G401.6 (cell line): Measurements from ENCODE around the gene BCL2A1.
"Not testable (repeated sequence)": the region's sequence is repeated elsewhere in the genome, so short reads cannot be mapped to it uniquely, and the experiment has no call there.

Source experiments
- FAIRE-seq: peaks from 2 replicates; lab custom pipeline; 2012; peaks lifted over from hg19 to GRCh38; lab: Jason Lieb, UNC

The BCL2A1 gene

DNA sequence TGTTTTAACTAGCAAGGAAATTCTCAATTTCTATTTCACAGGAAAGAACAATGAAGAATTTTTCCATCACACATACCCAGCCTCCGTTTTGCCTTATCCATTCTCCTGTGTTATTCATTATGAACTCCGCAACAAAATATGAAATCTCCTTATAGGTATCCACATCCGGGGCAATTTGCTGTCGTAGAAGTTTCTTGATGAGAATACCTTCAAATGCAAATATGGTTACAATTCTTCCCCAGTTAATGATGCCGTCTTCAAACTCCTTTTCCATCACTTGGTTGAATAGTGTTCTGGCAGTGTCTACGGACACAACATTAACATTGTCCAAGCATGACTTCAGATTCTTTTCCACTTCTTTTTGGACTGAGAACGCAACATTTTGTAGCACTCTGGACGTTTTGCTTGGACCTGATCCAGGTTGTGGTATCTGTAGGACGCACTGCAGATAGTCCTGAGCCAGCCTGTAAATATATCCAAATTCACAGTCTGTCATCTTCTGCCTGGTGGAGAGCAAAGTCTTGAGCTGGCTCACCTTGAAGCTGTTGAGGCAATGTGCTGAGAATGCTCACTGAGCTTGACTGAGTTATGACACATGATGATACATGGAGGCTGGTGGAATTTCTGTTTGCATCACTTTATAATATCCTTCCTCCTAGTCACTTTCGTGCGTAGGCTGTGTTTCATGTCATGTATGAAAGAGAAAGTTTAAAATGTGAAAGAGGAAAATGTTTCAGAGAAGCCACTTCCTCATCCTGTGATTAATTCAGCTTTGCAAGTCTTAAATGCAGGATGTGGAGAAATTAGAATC lies at the start of gene BCL2A1:
BCL2A1 (minus strand) TSS at position 573 of the 811 bp plus-strand sequence; CDS start at position 496, 77 bp downstream.
- no peak for FAIRE-seq

DNA sequence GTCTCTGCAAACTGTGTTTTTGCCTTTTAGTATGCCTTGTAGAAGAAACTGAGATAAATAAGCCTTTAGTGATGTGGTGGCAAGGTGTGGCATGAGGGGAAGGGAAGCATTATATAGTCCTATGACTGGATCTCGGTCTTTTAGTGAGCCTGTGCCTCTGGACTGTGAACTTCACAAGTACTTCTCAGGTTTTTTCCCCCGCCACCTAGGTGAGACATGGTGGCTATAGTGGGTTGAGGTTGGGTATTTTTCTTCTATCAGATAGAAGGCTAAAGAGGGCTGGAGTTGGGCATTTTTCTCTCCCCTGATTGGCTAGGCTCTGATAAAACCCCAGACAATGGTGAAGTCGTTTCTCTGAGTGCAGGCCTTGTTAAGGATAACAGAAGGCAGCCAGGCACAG lies 49.7 kb upstream of the BCL2A1 start:
- FAIRE-seq = no peak

DNA sequence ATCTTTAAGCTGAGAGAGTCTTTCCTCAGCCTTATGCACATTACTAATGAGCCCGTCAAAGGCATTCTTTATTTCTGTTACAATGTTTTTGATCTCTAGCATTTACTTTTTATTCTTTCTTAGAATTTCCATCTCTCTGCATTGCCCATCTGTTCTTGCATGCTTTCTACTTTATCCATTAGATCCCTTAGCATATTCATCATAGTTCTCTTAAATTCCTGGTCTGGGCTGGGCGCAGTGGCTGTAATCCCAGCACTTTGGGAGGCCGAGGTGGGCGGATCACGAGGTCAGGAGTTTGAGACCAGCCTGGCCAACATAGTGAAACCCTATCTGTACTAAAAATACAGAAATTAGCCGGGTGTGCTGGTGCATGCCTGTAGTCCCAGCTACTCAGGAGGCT lies 49.2 kb upstream of the BCL2A1 start:
- FAIRE-seq = not testable (repeated sequence)

DNA sequence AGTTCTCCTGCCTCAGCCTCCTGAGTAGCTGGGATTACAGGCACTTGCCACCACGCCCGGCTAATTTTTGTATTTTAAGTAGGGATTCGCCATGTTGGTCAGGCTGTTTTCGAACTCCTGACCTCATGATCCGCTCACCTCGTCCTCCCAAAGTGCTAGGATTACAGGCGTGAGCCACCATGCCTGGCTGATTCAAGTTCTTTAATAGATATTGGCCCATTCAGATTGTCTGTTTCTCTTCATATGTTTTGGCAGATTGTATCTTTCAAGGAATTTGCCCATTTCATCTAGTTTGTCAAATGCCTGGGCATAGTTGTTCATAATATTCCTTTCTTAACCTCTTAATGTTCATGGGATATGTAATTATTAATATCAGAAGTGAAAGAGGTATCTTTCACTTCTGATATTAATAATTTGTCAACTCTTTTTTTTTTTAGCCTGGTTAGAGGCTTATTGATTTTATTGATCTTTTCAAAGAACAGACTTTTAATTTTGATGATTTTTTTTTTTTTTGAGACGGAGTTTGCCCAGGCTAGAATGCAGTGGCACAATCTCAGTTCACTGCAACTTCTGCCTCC lies 48.3 kb upstream of the BCL2A1 start:
- FAIRE-seq = no peak

DNA sequence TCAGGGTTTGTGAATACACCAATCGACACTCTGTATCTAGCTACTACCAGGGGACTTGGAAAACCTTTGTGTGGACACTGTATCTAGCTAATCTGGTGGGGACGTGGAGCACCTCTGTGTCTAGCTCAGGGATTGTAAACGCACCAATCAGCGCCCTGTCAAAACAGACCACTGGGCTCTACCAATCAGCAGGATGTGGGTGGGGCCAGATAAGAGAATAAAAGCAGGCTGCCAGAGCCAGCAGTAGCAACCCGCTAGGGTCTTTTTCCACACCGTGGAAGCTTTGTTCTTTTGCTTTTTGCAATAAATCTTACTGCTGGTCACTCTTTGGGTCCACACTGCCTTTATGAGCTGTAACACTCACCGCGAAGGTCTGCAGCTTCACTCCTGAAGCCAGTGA lies 46.1 kb upstream of the BCL2A1 start:
- FAIRE-seq = not testable (repeated sequence)

DNA sequence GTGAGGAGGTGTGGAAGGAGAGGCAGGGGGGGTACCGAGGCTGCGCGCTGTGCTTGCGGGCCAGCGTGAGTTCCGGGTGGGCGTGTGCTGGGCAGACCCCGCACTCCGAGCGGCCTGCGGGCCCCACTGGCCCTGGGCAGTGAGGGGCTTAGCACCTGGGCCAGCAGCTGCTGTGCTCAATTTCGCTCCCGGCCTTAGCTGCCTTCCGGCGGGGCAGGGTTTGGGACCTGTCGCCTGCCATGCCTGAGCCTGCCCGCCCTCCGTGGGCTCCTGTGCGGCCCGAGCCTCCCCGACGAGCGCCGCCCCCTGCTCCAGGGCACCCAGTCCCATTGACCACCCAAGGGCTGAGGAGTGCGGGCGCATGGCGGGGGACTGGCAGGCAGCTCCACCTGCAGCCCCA lies 45.5 kb upstream of the BCL2A1 start:
- FAIRE-seq = not testable (repeated sequence)

DNA sequence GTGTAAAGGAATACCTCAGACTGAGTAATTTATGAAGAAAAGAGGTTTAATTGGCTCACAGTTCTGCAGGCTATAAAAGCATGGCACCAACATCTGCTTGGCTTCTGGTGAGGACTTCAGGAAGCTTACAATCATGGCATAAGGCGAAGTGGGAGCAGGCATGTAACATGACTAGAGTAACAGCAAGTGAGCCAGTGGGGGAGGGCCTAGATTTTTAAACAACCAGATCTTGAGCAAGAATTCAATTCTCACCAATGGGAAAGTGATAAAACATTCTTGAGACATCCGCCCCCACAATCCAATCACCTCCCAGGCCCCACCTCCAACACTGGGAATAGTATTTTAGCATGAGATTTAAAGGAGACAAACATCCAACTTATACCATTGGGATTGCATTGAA lies 44.2 kb upstream of the BCL2A1 start:
- FAIRE-seq = no peak

DNA sequence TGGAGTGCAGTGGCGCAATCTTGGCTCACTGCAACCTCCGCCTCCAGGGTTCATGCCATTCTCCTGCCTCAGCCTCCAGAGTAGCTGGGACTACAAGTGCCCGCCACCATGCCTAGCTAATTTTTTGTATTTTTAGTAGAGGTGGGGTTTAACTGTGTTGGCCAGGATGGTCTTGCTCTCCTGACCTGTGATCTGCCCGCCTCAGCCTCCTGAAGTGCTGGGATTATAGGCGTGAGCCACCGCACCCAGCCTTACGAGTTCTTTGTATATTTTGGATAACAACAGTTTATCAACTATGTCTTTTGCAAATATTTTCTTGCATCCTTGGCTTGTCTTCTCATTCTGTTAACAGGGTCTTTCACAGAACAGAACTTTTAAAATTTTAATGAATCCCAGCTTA lies 43.2 kb upstream of the BCL2A1 start:
- FAIRE-seq = not testable (repeated sequence)

DNA sequence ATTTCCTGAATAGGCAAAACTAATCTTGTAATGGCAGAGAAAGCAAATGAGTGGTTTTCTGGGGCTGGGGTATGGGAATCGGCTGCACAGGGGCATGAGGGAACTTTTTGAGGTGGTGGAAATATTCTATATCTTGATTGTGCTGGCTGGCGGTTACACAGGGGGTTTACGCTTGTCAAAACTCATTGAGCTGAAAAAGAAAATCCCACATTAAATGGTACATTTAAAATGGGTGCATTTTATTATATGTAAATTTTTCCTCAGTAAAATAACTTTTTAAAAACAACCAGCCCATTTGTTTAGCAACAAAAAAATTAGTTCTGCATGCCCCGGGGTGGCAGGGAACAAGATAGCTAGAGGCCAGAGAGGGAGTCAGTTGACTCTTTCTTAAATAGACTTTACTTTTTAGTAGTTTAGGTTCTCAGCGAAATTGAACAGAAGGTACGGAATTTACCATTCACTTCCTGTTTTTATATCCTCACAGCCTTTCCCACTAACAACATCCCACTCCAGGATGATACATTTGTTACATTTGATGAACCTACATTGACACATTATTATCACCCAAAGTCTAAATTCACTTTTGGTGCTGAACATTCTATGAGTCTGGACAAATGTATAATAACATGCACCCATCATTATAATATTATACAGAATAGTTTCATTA lies 41.2 kb upstream of the BCL2A1 start:
- FAIRE-seq = no peak

DNA sequence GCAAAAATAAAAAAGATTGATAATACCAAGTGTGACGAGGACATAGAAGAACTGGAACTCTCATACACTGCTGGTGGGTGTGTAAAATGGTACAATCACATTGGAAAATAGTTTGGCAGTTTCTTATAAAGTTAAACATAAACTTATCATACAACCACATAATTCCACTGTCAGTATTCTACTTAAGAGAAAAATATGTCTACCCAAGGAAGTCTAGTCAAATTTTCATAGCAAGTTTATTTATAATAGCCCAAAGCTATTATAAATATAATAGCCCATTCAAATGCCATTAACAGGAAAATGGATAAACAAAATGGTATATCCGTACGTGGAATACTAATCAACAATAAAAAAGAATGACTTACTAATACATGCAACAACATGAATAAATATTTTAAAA lies 40.6 kb upstream of the BCL2A1 start:
- FAIRE-seq = no peak

DNA sequence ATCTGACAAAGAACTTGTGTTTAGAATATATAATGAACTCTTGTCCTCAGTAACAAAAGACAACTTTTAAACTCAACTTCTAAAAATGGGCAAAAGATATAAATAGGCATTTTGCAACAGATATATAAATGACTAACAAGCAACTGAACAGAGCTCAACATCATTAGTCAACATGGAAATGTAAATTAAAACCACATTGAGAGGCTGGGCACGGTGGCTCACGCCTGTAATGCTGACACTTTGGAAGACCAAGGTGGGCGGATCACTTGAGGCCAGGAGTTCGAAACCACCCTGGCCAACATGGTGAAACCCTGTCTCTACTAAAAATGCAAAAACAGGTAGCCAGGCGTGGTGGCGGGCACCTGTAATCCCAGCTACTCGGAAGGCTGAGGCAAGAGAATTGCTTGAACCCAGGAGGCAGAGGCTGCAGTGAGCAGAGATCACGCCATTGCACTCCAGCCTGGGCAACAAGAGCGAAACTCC lies 40.1 kb upstream of the BCL2A1 start:
- FAIRE-seq = not testable (repeated sequence)

DNA sequence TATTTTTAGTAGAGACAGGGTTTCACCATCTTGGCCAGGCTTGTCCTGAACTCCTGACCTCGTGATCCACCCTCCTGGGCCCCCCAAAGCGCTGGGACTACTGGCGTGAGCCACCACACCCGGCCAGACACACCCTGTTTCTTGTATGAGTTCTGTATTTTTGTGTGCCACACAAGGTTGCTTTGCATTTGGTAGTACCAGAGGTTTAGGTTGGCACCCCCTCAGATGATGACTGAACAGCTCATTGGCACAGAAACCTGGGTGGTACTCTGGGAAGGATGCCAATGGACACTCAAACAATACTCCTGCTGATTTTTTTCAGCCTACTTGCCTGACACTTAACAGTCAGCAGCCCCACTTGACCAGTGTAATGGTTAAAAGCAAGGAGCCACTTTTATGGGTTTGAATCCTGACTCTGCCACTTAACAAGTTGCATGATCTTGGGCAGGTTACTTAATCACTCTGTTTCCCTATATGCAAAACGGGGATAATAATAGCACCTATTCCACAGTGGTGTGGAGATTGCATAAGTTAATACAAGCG lies 39.2 kb upstream of the BCL2A1 start:
- FAIRE-seq = no peak

DNA sequence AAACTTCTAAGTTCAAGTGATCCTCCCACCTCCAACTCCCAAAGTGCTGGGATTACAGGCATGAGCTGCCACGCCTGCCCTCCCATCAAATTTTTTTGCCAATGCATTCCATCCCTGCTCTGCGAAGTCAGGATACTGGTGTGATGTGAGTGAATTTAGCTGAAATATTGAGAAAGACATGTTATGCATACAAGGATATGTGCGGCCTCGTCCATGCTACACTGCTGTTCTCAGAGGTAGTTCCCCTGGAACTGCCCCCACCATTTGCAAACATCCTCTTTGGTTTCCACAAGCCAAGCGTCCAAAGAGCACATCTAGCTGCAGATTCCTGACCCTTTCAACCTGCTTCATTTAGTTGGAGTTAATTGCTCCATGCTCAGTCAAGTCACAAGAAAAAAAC lies 36.5 kb upstream of the BCL2A1 start:
- no peak for FAIRE-seq

DNA sequence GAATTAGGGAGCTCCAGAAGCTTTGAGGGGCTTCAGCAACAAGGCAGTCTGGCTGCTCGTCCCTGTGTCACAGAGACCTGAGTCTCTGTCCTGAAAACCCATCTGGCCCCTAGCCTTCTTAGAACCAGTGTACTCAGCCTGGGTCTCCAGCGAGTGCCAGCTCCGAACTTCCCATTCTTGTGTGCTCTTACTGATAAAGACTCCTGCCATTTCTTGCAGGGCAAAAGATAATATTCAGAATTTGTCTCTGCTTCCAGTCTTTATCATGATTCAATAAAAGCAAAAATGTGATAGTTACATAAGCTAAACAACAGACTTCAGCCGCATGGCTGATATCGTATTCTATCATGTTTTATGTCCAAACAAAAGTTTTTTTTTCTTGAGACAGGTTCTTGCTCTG lies 36.0 kb upstream of the BCL2A1 start:
- no peak for FAIRE-seq

DNA sequence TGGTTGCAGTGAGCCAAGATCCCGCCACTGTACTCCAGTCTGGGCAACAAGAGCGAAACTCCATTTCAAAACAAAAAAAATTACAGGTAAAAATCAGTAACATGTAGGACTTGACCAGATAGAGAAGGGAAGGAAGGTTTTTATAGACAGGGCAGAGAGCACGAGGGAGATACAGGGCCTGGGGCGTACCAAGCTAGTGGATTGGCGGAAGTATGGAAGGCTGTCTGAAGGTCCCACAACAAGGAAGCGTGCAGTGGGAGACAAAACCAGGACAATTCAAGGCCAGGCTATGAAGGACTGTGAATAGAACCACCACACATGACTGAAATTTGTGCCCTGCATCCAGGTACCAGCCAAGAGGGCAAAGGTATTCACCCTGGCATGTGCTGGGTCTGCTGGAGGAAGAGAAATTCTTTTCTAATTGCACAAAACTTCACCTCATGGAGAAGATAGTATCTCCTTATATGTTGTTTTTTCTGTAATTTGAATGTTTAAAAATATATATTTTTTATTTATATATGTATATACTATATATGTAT lies 33.0 kb upstream of the BCL2A1 start:
- FAIRE-seq = no peak

DNA sequence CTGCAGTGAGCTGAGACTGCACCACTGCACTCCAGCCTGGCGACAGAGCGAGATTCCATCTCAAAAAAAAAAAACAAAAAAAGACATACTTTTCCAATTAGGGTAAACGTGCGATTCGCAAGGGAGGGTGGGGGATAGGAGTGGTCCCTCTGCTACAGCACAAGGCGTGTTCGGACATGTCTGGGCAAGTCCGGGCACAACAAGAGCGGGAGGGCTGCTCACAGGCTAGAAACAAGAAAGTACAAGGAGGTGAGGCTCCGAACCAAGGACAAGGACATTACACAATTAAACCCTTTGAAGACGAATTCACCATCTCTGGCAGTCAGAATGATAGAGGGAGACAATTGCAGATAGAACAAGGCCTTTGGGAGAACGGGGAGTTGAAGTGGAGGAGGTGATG lies 32.2 kb upstream of the BCL2A1 start:
- no peak for FAIRE-seq

DNA sequence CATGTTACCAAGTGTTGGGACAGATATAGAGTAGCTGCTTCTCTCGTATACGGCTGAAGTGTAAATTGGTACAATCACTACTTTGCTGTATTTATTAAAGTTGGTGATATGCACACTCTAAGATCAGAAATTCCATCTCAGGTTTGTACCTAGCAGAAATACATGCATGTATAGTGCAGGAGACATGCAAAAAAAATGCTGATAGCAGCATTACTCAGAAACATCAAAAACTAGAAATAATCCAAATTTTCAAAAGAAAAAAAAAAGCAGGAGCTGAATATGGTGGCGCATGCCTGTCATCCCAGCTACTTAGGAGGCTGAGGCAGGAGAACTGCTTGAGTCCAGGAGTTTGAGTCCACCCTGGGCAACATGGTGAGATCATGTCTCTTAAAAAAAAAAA lies 31.3 kb upstream of the BCL2A1 start:
- FAIRE-seq = no peak

DNA sequence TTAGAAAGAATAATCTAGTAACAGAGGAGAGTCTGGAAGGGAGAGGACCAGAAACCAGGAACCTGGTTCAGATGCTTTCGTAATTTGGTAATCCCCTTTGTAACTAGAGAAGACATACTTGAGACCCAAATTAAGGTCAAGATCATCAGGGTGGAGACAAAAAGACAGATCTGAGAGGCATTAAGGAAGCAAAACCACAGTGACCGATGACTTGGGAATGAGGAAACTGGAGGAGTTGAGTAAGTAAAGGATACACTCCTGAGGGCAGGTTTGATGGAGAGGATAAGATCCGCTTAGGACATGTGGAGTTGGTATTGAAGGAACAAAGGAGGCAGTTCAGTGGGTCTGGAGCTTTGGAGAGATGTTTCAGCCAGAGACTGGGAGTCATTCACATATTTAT lies 23.6 kb upstream of the BCL2A1 start:
- no peak for FAIRE-seq

DNA sequence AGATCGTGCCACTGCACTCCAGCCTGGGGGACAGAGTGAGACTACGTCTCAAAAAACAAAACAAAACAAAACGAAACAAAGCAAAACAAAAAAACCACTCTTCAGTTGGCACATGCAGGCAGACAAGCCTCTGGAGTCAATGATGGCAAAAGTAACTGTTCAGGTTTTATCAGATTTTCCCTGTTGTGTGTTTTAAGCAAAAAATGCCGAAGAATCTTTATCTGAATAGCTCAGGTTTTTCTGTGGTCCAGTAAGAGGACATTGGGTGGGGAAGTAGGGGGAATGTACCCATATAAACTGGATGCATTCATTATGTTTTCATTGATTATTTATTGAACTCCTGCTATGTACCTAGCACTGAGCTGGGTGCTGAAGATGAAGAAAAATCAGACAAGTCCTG lies 20.8 kb upstream of the BCL2A1 start:
- FAIRE-seq = no peak

DNA sequence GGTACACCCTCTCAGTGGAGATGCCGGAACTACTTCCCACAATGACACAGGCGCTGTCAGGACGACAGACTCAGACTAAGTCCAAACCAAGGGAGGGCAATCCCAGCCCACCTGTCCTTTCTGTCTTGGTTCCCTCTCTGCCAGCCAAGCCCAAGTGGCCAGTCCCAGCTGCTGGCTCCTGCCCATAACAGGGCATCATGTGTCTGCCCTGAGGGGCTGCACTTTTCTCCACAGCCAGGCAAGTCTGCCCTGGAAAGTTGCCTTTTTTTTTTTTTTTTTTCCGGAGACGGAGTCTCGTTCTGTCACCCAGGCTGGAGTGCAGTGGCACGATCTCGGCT lies 20.0 kb upstream of the BCL2A1 start:
- FAIRE-seq = no peak

DNA sequence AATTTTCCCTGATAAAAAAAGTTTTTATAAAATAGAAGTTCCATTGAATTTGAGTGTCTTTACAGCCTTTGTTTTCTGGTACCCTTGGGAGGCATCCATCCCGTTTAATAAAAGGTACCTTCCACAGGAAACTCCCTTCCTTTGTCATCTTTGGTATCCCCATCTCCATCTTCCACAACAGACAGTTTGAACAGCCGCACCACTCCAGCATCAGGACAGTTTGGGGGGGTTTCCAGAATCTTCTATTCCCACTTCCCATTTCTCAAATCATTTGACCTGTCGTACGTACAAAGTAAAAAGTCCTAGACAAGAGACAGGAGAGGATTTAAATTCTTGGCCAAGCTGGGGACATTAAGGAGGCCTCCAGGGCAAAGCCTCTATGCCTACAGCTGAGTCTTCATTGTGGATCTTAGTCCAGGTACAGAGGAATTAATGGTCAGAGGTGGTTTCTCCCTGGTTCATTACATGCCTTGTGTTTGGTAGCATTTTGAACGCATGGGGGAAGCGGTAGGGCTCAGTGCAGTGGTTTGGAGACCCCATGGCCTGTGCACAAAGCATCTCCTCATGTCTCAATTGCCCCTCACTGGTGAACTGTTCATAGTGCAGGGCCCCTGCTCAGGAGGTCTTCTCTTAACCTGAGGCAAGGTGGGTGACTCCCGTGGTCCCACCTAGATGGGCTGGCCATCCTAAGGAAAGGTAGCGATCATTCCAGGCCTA lies 19.4 kb upstream of the BCL2A1 start:
- no peak for FAIRE-seq

DNA sequence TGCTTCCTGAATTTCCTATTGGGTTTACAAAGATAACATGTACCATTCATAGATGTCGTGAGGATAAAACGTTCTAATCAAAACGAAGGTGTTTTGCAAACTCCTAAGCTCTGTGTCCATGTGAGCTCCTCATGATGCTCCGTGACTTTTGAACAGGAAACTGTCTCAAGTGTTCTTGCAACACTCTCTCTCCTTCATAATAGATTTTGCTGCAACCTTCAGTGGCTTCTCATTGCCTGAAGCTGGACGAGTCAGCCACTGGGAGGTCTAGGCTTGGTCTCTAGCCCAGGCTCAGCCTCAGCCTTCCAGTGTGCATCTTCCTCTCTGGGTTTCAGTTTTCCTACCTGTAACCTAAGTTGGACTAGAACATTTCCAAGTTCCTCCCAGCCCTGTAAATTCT lies 18.7 kb upstream of the BCL2A1 start:
- no peak for FAIRE-seq
